GM23338 (cell line): ENCODE measurements around the gene ACSL6. TPM values are rescaled to one million over a fixed set of nuclear protein-coding genes. Genes with fewer than 3 reads are reported as not detected.

ENCODE experiments used
- ATAC-seq: fragments of 200-7000 bp; cut with Tn5 transposase; 3 replicates; pipeline ENCODE4 v1.9.1; 2020
- DNase-seq: peaks from one replicate; pipeline ENCODE4 v3.0.0-alpha.2; 2015; ENCODE audit warnings: low spot score
- H2AFZ ChIP-seq: fragments of 200-600 bp; sonication (generic); 2 replicates; pipeline ENCODE4 v1.8.0; 2016; ENCODE audit warnings: antibody characterized with exemption, mild to moderate bottlenecking, moderate library complexity
- H3F3A ChIP-seq: fragments of 200-600 bp; sonication (generic); replicated peaks from 2 replicates; pipeline ENCODE4 v1.8.0; 2017; ENCODE audit warnings: antibody characterized with exemption, mixed run types, low read depth
- H3K27ac ChIP-seq: fragments of 200-600 bp; sonication (generic); 2 replicates; pipeline ENCODE4 v1.6.1; 2016; ENCODE audit warnings: low read depth
- H3K27me3 ChIP-seq: fragments of 200-600 bp; sonication (generic); 2 replicates; pipeline ENCODE4 v1.8.0; 2016; ENCODE audit warnings: mild to moderate bottlenecking, mixed run types, moderate library complexity; ENCODE audit not compliant: insufficient read depth
- H3K36me3 ChIP-seq: fragments of 200-600 bp; sonication (generic); 2 replicates; pipeline ENCODE4 v1.8.0; 2016; ENCODE audit warnings: mild to moderate bottlenecking; ENCODE audit not compliant: insufficient read depth
- H3K4me1 ChIP-seq: fragments of 200-600 bp; sonication (generic); 2 replicates; pipeline ENCODE4 v1.8.0; 2016; ENCODE audit warnings: mild to moderate bottlenecking, moderate library complexity; ENCODE audit not compliant: insufficient read depth
- H3K4me2 ChIP-seq: fragments of 200-600 bp; sonication (generic); 2 replicates; pipeline ENCODE4 v1.7.1; 2017; ENCODE audit warnings: mixed run types
- H3K4me3 ChIP-seq: fragments of 200-600 bp; sonication (generic); 2 replicates; pipeline ENCODE4 v1.6.1; 2016; ENCODE audit warnings: mixed run types
- H3K79me2 ChIP-seq: fragments of 200-600 bp; sonication (generic); replicated peaks from 2 replicates; pipeline ENCODE4 v1.8.0; 2017; ENCODE audit warnings: mild to moderate bottlenecking; ENCODE audit not compliant: insufficient read depth
- H3K9me2 ChIP-seq: fragments of 200-600 bp; sonication (generic); 2 replicates; pipeline ENCODE4 v1.8.0; 2017; ENCODE audit not compliant: insufficient read depth
- H4K20me1 ChIP-seq: fragments of 200-600 bp; sonication (generic); replicated peaks from 2 replicates; pipeline ENCODE4 v1.8.0; 2017; ENCODE audit warnings: mild to moderate bottlenecking; ENCODE audit not compliant: insufficient read depth
- H3K27ac Mint-ChIP-seq: 2 replicates; pipeline ENCODE4 v1.8.0; 2020; ENCODE audit warnings: inconsistent platforms, mild to moderate bottlenecking, moderate library complexity, mixed read lengths
- H3K27me3 Mint-ChIP-seq: 3 replicates; pipeline ENCODE4 v1.8.0; 2022; ENCODE audit warnings: low read depth, mild to moderate bottlenecking, moderate library complexity, mixed read lengths, inconsistent platforms; ENCODE audit not compliant: insufficient read depth, poor library complexity
- H3K36me3 Mint-ChIP-seq: 3 replicates; pipeline ENCODE4 v1.8.0; 2021; ENCODE audit warnings: low read depth, mild to moderate bottlenecking, inconsistent platforms, moderate library complexity, mixed read lengths
- H3K4me1 Mint-ChIP-seq: 3 replicates; pipeline ENCODE4 v1.8.0; 2020; ENCODE audit warnings: mild to moderate bottlenecking, inconsistent platforms, mixed read lengths
- H3K4me3 Mint-ChIP-seq: 3 replicates; pipeline ENCODE4 v1.8.0; 2021; ENCODE audit warnings: moderate library complexity, mild to moderate bottlenecking, inconsistent platforms, mixed read lengths
- H3K9me3 Mint-ChIP-seq: 3 replicates; pipeline ENCODE4 v1.8.0; 2020; ENCODE audit warnings: moderate library complexity, mild to moderate bottlenecking, inconsistent platforms, mixed read lengths
- CTCF ChIP-seq, 2 experiments: fragments of 200-600 bp in 1 of 2; sonication (generic) in 1 of 2; conservative IDR thresholded peaks; 2 replicates each; pipeline versions ENCODE4 v1.5.1 to v1.6.1; 2016 to 2017; ENCODE audit warnings: antibody characterized with exemption in 2 of 2, low read depth in 2 of 2, mild to moderate bottlenecking in 2 of 2, moderate library complexity in 1 of 2
- ETS1 ChIP-seq: IDR thresholded peaks from 2 replicates; pipeline ENCODE4 v1.6.1; 2016; ENCODE audit warnings: antibody characterized with exemption
- EZH2 ChIP-seq: fragments of 200-600 bp; sonication (generic); IDR thresholded peaks from one replicate; pipeline ENCODE4 v1.8.0; 2017; ENCODE audit warnings: antibody characterized with exemption, mild to moderate bottlenecking, low read depth; ENCODE audit not compliant: unreplicated experiment
- JUNB ChIP-seq: IDR thresholded peaks from one replicate; pipeline ENCODE4 v1.6.1; 2016; ENCODE audit warnings: antibody characterized with exemption; ENCODE audit not compliant: unreplicated experiment
- NANOG ChIP-seq: IDR thresholded peaks from 2 replicates; pipeline ENCODE4 v1.6.1; 2016; ENCODE audit warnings: antibody characterized with exemption, borderline replicate concordance
- REST ChIP-seq: IDR thresholded peaks from one replicate; pipeline ENCODE4 v1.6.1; 2018; ENCODE audit warnings: antibody characterized with exemption; ENCODE audit not compliant: unreplicated experiment
- STAT1 ChIP-seq: IDR thresholded peaks from one replicate; pipeline ENCODE4 v1.6.1; 2016; ENCODE audit warnings: antibody characterized with exemption; ENCODE audit not compliant: unreplicated experiment
- ZNF114 ChIP-seq: fragments of 250-450 bp; sonication (Bioruptor Pico); IDR thresholded peaks from 2 replicates; pipeline ENCODE4 v1.5.0; 2020; ENCODE audit warnings: mild to moderate bottlenecking, moderate library complexity
- ZNF331 ChIP-seq: fragments of 250-450 bp; sonication (Bioruptor Pico); IDR thresholded peaks from 2 replicates; pipeline ENCODE4 v1.5.0; 2020; ENCODE audit warnings: low read depth, mild to moderate bottlenecking, moderate library complexity
- ZNF462 ChIP-seq: fragments of 250-450 bp; sonication (Bioruptor Pico); IDR thresholded peaks from 2 replicates; pipeline ENCODE4 v1.5.0; 2020; ENCODE audit warnings: mild to moderate bottlenecking, moderate library complexity
- polyA plus RNA-seq: library from polyadenylated mRNA; unstranded; fragments of >200 nt; fragmentation: Nextera tagmentation; extraction: Ambion mirVana; gene quantifications from 2 replicates; pipeline ENCODE4 v1.2.1, GENCODE V29; 2016
- total RNA-seq: library from RNA; depleted of rRNA; stranded (reverse); fragments of >200 nt; shearing (Covaris generic); gene quantifications from 2 replicates; pipeline ENCODE4 v1.2.3, GENCODE V29; 2014

ACSL6 gene
- total and polyA plus RNA-seq, 2 experiments from 2014 or later, result 0.76 to 3.6 TPM

GRCh38 chr5:131913603-131914002 lies 97.9 kb downstream of the ACSL6 start:
- no peak overlapping the region for H3K4me3 ChIP-seq
- H3K4me2 ChIP-seq, result no peak overlapping the region
- H3K79me2 ChIP-seq, result no peaks in the 10 kb centered on the region
- no peak for TF ChIP-seq STAT1
- H3K36me3 ChIP-seq, result no peaks in the 10 kb centered on the region
- no peaks in the 10 kb centered on the region for H3K36me3 Mint-ChIP-seq
- DNase-seq (no peak), ATAC-seq (no peak)
- H4K20me1 ChIP-seq, result no peaks in the 10 kb centered on the region
- no peaks in the 10 kb centered on the region for H3K27me3 ChIP-seq
- H3K4me1 ChIP-seq, result no peaks in the 10 kb centered on the region
- no peaks in the 10 kb centered on the region for H3K4me1 Mint-ChIP-seq
- H3K27me3 Mint-ChIP-seq, result peaks cover 3% of the 10 kb centered on the region
- H3K27ac Mint-ChIP-seq, result no peak overlapping the region
- H3K4me3 Mint-ChIP-seq, result no peak overlapping the region
- H3K9me2 ChIP-seq, result no peaks in the 10 kb centered on the region; the same call in 1 of the 2 replicates
- H2AFZ ChIP-seq, result no peak overlapping the region
- no peak overlapping the region for H3K27ac ChIP-seq
- no peaks in the 10 kb centered on the region for H3K9me3 Mint-ChIP-seq
- H3F3A ChIP-seq, result no peaks in the 10 kb centered on the region

- Histone ChIP-seq H3K36me3 (no peaks in the 10 kb centered on the region), H3K9me2 (peaks cover 5% of the 10 kb centered on the region; the same call in 1 of the 2 replicates), H3F3A (no peaks in the 10 kb centered on the region), H2AFZ (no peak overlapping the region), H3K4me1 (no peaks in the 10 kb centered on the region), H3K4me2 (no peak overlapping the region), H3K27ac (no peak overlapping the region), H3K27me3 (no peaks in the 10 kb centered on the region), H3K79me2 (no peaks in the 10 kb centered on the region), H3K4me3 (no peak overlapping the region), H4K20me1 (no peaks in the 10 kb centered on the region)
- Mint-ChIP-seq H3K27me3 (peaks cover 3% of the 10 kb centered on the region), H3K4me1 (no peaks in the 10 kb centered on the region), H3K27ac (no peak overlapping the region), H3K4me3 (no peak overlapping the region), H3K9me3 (peaks cover 20% of the 10 kb centered on the region), H3K36me3 (no peaks in the 10 kb centered on the region; the same call in 2 of the 3 replicates)
- no peak for TF ChIP-seq ZNF114 (CRISPR knock-in tag)
- TF ChIP-seq REST, result no peak
- TF ChIP-seq ZNF462, result no peak
- no peak for TF ChIP-seq JUNB
- no peak for TF ChIP-seq EZH2
- TF ChIP-seq ZNF331 (CRISPR knock-in tag), result no peak
- no peak for TF ChIP-seq NANOG
- no peak for TF ChIP-seq CTCF (conservative IDR thresholded peaks at IDR 0.05; ENCODE audit: low read depth in 2 of 2)
- no peak for TF ChIP-seq ETS1
- no peak for DNase-seq
- ATAC-seq, result no peak
These were observed 104.8 kb downstream of the ACSL6 start for GRCh38 chr5:131906668-131907067.
